A549 (cell line): ENCODE data around the gene CMKLR1. TPM values are rescaled to one million over a fixed set of nuclear protein-coding genes. Genes with fewer than 3 reads are reported as not detected.

ENCODE experiments used
- ATAC-seq, 2 experiments: fragments of 200-7000 bp in 1 of 2; fragments of >200 bp in 1 of 2; cut with Nextera tagmentation in 1 of 2; cut with Tn5 transposase in 1 of 2; 3 replicates each; pipeline versions ENCODE4 v1.8.0 to v1.9.1; 2018 to 2020; ENCODE audit warnings: mild to moderate bottlenecking in 1 of 2, moderate library complexity in 1 of 2
- CTCF ChIA-PET: fragments of 300-600 bp; sonication (Branson Sonifier 250); formaldehyde crosslinking; extraction: SDS; loops from one replicate; lab custom pipeline; 2021; ENCODE audit warnings: antibody characterized with exemption, inconsistent platforms; lab: Yijun Ruan, JAX
- POLR2A ChIA-PET: fragments of 350-600 bp; formaldehyde crosslinking; extraction: SDS; loops from one replicate; lab custom pipeline; 2021; ENCODE audit warnings: antibody characterized with exemption, inconsistent platforms; lab: Yijun Ruan, JAX
- DNase-seq, 2 experiments: peaks; one replicate each; pipeline versions ENCODE4 v3.0.0 to v3.0.0-alpha.2; 2011 to 2016; ENCODE audit warnings: low read depth in 1 of 2, low spot score in 1 of 2
- FAIRE-seq: peaks from 2 replicates; lab custom pipeline; 2011; peaks lifted over from hg19 to GRCh38; lab: Jason Lieb, UNC
- H3K27ac ChIP-seq, 2 experiments: fragments of >200 bp; sonication (Bioruptor Twin); formaldehyde crosslinking; 3 replicates each; pipeline ENCODE4 v1.5.1; 2016 to 2017
- H3K4me1 ChIP-seq: fragments of >200 bp; sonication (Bioruptor Twin); formaldehyde crosslinking; 3 replicates; pipeline ENCODE4 v1.6.1; 2016
- H3K4me2 ChIP-seq: fragments of >200 bp; sonication (Bioruptor Twin); formaldehyde crosslinking; 3 replicates; pipeline ENCODE4 v1.6.1; 2016
- H3K4me3 ChIP-seq: fragments of >200 bp; sonication (Bioruptor Twin); formaldehyde crosslinking; 3 replicates; pipeline ENCODE4 v1.5.1; 2016
- H3K9me3 ChIP-seq: fragments of >200 bp; sonication (Bioruptor Twin); formaldehyde crosslinking; 3 replicates; pipeline ENCODE4 v1.6.1; 2016
- BCL3 ChIP-seq: fragments of >200 bp; sonication (Bioruptor Twin); formaldehyde crosslinking; IDR thresholded peaks from 3 replicates; pipeline ENCODE4 v1.6.1; 2016
- CBX2 ChIP-seq: fragments of 200-600 bp; sonication (generic); IDR thresholded peaks from 2 replicates; pipeline ENCODE4 v1.6.1; 2016; ENCODE audit warnings: low read depth, mild to moderate bottlenecking, borderline replicate concordance
- CEBPB ChIP-seq, 2 experiments: fragments of >200 bp in 1 of 2; sonication (Bioruptor Twin) in 1 of 2; formaldehyde crosslinking in 1 of 2; IDR thresholded peaks; 2 replicates each; pipeline ENCODE4 v1.6.1; 2012 to 2016
- CTCF ChIP-seq: fragments of >200 bp; sonication (Bioruptor Twin); formaldehyde crosslinking; IDR thresholded peaks from 3 replicates; pipeline ENCODE4 v1.5.1; 2016
- EHMT2 ChIP-seq: fragments of 200-600 bp; sonication (generic); IDR thresholded peaks from 2 replicates; pipeline ENCODE4 v1.6.1; 2016; ENCODE audit warnings: antibody characterized with exemption, low read depth, mild to moderate bottlenecking, moderate library complexity
- EP300 ChIP-seq, 2 experiments: fragments of >200 bp; sonication (Bioruptor Twin); formaldehyde crosslinking; IDR thresholded peaks; 2 replicates in 1 of 2; 3 replicates in 1 of 2; pipeline ENCODE4 v1.6.1; 2016 to 2017
- FOXS1 ChIP-seq: fragments of 250-450 bp; sonication (Bioruptor Pico); IDR thresholded peaks from 2 replicates; pipeline ENCODE4 v1.5.0; 2020; ENCODE audit warnings: mild to moderate bottlenecking, moderate library complexity
- HDAC2 ChIP-seq: fragments of 200-600 bp; sonication (generic); IDR thresholded peaks from 2 replicates; pipeline ENCODE4 v1.6.1; 2016
- HES2 ChIP-seq: fragments of >200 bp; sonication (Bioruptor Twin); formaldehyde crosslinking; IDR thresholded peaks from 2 replicates; pipeline ENCODE4 v1.6.1; 2016
- HOXA7 ChIP-seq: fragments of 250-450 bp; sonication (Bioruptor Pico); IDR thresholded peaks from 2 replicates; pipeline ENCODE4 v1.5.0; 2020; ENCODE audit warnings: mild to moderate bottlenecking, moderate library complexity
- HOXB5 ChIP-seq: fragments of 250-450 bp; sonication (Bioruptor Pico); IDR thresholded peaks from 2 replicates; pipeline ENCODE4 v1.5.0; 2020; ENCODE audit warnings: mild to moderate bottlenecking, moderate library complexity
- JUN ChIP-seq, 2 experiments: fragments of >200 bp; sonication (Bioruptor Twin); formaldehyde crosslinking; IDR thresholded peaks; 2 replicates in 1 of 2; 3 replicates in 1 of 2; pipeline ENCODE4 v1.6.1; 2016 to 2017
- KDM1A ChIP-seq: fragments of 200-600 bp; sonication (generic); IDR thresholded peaks from 2 replicates; pipeline ENCODE4 v1.6.1; 2016; ENCODE audit warnings: low read depth, mild to moderate bottlenecking
- KDM5A ChIP-seq: fragments of 200-600 bp; sonication (generic); IDR thresholded peaks from 2 replicates; pipeline ENCODE4 v1.6.1; 2016; ENCODE audit warnings: antibody characterized with exemption, mild to moderate bottlenecking
- MAX ChIP-seq: IDR thresholded peaks from 2 replicates; pipeline ENCODE4 v1.6.1; 2012
- MAZ ChIP-seq: fragments of 150-350 bp; IDR thresholded peaks from 2 replicates; pipeline ENCODE4 v1.6.1; 2014; ENCODE audit warnings: antibody characterized with exemption, low read depth, low read length, borderline replicate concordance
- NPAS2 ChIP-seq: fragments of 250-450 bp; sonication (Bioruptor Pico); IDR thresholded peaks from 2 replicates; pipeline ENCODE4 v1.8.0; 2022; ENCODE audit warnings: mild to moderate bottlenecking, moderate library complexity, borderline replicate concordance
- RAD21 ChIP-seq, 2 experiments: fragments of >200 bp in 1 of 2; sonication (Bioruptor Twin) in 1 of 2; formaldehyde crosslinking in 1 of 2; IDR thresholded peaks in 1 of 2; conservative IDR thresholded peaks in 1 of 2; 2 replicates in 1 of 2; 3 replicates in 1 of 2; pipeline ENCODE4 v1.6.1; 2012 to 2018; ENCODE audit warnings: inconsistent platforms in 1 of 2
- REST ChIP-seq: fragments of 200-600 bp; sonication (generic); IDR thresholded peaks from 2 replicates; pipeline ENCODE4 v1.6.1; 2016; ENCODE audit warnings: antibody characterized with exemption, mild to moderate bottlenecking, moderate library complexity
- RFX5 ChIP-seq: fragments of 450-650 bp; IDR thresholded peaks from 2 replicates; pipeline ENCODE4 v1.7.1; 2014; ENCODE audit warnings: antibody characterized with exemption, mild to moderate bottlenecking, moderate library complexity
- SMC3 ChIP-seq: fragments of >200 bp; sonication (Bioruptor Twin); formaldehyde crosslinking; IDR thresholded peaks from 3 replicates; pipeline ENCODE4 v1.6.1; 2018; ENCODE audit warnings: inconsistent platforms
- SREBF2 ChIP-seq: fragments of 450-650 bp; IDR thresholded peaks from 2 replicates; pipeline ENCODE4 v1.6.1; 2014; ENCODE audit warnings: mild to moderate bottlenecking, moderate library complexity
- TP53 ChIP-seq: fragments of 250-450 bp; sonication (Bioruptor Pico); IDR thresholded peaks from 2 replicates; pipeline ENCODE4 v1.5.0; 2021; ENCODE audit warnings: mild to moderate bottlenecking, moderate library complexity
- ZSCAN20 ChIP-seq: fragments of 250-450 bp; sonication (Bioruptor Pico); IDR thresholded peaks from 2 replicates; pipeline ENCODE4 v1.8.0; 2022; ENCODE audit warnings: mild to moderate bottlenecking, moderate library complexity
- WGBS: methylation state at CpG from one replicate; pipeline ENCODE4 v1.1.6; 2017; ENCODE audit errors: missing lambda C conversion rate; 5-methylcytosine and 5-hydroxymethylcytosine counted together
- polyA plus RNA-seq, 4 experiments: library from polyadenylated mRNA; depleted of rRNA in 3 of 4; stranded (reverse); fragments of >200 nt; fragmentation: RNase III in 1 of 4; extraction: RNeasy Plus Mini Kit Qiagen cat#74134 plus additional on column Dnase treatment in 1 of 4; gene quantifications; 2 replicates in 3 of 4; 3 replicates in 1 of 4; pipeline ENCODE4 v1.2.3, GENCODE V29; 2011 to 2017

The CMKLR1 gene
- polyA plus RNA-seq, 2 of the 4 experiments (the other 2 are of a cell fraction) = not detected

- ATAC-seq (no peak), FAIRE-seq (no peak), DNase-seq (no peak)
- H3K9me3 ChIP-seq = no peaks in the 10 kb centered on the region
- no peak overlapping the region for H3K27ac ChIP-seq
- no peak overlapping the region for H3K4me2 ChIP-seq
- ChIA-PET POLR2A (no interaction called here), CTCF (no interaction called here)
- H3K4me1 ChIP-seq = no peaks in the 10 kb centered on the region
- no peak for TF ChIP-seq TP53 (CRISPR knock-in tag)
- TF ChIP-seq RAD21 (conservative IDR thresholded peaks at IDR 0.05 in 1 of 2, IDR thresholded peaks at IDR 0.05 in 1 of 2) = no peak
- TF ChIP-seq CBX2 = no peak
- TF ChIP-seq MAX = no peak
- TF ChIP-seq HDAC2 = no peak
- TF ChIP-seq CEBPB (IDR thresholded peaks at IDR 0.05) = no peak
- TF ChIP-seq BCL3 = no peak
- TF ChIP-seq HES2 = no peak
- no peak for TF ChIP-seq SMC3
- TF ChIP-seq EHMT2 = no peak
- TF ChIP-seq HOXA7 (CRISPR knock-in tag) = no peak
- TF ChIP-seq RFX5 = no peak
- TF ChIP-seq, all 56 proteins: peak for 0
- H3K4me3 ChIP-seq = no peak overlapping the region
- 32% methylated on average over 2 of the region's 2 CpGs for WGBS
Measured at GRCh38 chr12:108357834-108358579, 18.9 kb upstream of the CMKLR1 start.

- Histone ChIP-seq H3K9me3 (no peaks in the 10 kb centered on the region), H3K4me1 (no peaks in the 10 kb centered on the region), H3K27ac (no peak overlapping the region), H3K4me3 (no peak overlapping the region), H3K4me2 (no peak overlapping the region)
- FAIRE-seq (no peak), DNase-seq (no peak)
- ChIA-PET POLR2A (no interaction called here), CTCF (no interaction called here)
- WGBS = 28% methylated on average over 12 of the region's 12 CpGs
- no peak for TF ChIP-seq REST
- no peak for TF ChIP-seq CTCF
- TF ChIP-seq HOXA7 (CRISPR knock-in tag) = no peak
- no peak for TF ChIP-seq KDM5A
- no peak for TF ChIP-seq EP300 (IDR thresholded peaks at IDR 0.05)
- TF ChIP-seq MAZ = no peak
- no peak for TF ChIP-seq ZSCAN20 (CRISPR knock-in tag)
- no peak for TF ChIP-seq FOXS1 (CRISPR knock-in tag)
- no peak for TF ChIP-seq NPAS2
- no peak for TF ChIP-seq JUN (IDR thresholded peaks at IDR 0.05)
- no peak for TF ChIP-seq HOXB5
- TF ChIP-seq SREBF2 = no peak
- TF ChIP-seq KDM1A = no peak
- TF ChIP-seq, all 56 proteins: peak for 0
- ATAC-seq = no peak
Measured at GRCh38 chr12:108356835-108357806, 18.0 kb upstream of the CMKLR1 start.
